ENCODE measurements around the gene INVS. TPM values are rescaled to one million over a fixed set of nuclear protein-coding genes. Genes with fewer than 3 reads are reported as not detected.

INVS gene
- total and polyA plus RNA-seq, 3 donors from 2014 or later = 13.3 to 37.1 (median 31.7) TPM

DNA sequence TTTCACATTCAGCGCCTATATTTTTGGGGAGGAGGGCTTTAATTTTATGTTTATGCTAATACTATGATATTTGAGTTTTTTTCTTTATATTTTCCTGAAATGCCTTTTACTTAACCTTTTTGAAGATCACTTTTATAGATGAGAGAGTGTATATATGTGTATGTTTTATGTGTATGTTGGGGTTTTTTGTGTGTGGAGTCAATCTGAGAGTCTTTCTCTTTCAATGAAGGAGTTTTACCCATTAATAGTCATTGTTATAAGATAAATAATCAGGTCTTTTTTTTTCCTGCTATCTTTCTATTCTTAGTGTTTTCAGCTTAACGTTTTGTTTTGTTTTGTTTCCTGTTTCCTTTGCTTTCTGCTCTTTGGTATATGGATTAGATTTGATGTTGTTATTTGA lies 141.5 kb downstream of the INVS start:
- 80 to 91% methylated on average over 2 of the region's 2 CpGs for WGBS, 2 donors
- TF ChIP-seq POLR2A (IDR thresholded peaks at IDR 0.05) = no peak
- TF ChIP-seq, protein P1, sequence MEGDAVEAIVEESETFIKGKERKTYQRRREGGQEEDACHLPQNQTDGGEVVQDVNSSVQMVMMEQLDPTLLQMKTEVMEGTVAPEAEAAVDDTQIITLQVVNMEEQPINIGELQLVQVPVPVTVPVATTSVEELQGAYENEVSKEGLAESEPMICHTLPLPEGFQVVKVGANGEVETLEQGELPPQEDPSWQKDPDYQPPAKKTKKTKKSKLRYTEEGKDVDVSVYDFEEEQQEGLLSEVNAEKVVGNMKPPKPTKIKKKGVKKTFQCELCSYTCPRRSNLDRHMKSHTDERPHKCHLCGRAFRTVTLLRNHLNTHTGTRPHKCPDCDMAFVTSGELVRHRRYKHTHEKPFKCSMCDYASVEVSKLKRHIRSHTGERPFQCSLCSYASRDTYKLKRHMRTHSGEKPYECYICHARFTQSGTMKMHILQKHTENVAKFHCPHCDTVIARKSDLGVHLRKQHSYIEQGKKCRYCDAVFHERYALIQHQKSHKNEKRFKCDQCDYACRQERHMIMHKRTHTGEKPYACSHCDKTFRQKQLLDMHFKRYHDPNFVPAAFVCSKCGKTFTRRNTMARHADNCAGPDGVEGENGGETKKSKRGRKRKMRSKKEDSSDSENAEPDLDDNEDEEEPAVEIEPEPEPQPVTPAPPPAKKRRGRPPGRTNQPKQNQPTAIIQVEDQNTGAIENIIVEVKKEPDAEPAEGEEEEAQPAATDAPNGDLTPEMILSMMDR (IDR thresholded peaks at IDR 0.05) = no peak
- H3K4me3 ChIP-seq = no peak overlapping the region
- H3K9me3 ChIP-seq = no peaks in the 10 kb centered on the region
- intact Hi-C loops (cut with DNase I; ENCODE audit: low total_unique reads) = no loop called here
- H3K4me1 ChIP-seq = no peaks in the 10 kb centered on the region
- no peaks in the 10 kb centered on the region for H3K27me3 ChIP-seq
- no peaks in the 10 kb centered on the region for H3K36me3 ChIP-seq (ENCODE audit: low read depth, missing control alignments)
- DNase-seq = no peak
- no peak overlapping the region for H3K27ac ChIP-seq

DNA sequence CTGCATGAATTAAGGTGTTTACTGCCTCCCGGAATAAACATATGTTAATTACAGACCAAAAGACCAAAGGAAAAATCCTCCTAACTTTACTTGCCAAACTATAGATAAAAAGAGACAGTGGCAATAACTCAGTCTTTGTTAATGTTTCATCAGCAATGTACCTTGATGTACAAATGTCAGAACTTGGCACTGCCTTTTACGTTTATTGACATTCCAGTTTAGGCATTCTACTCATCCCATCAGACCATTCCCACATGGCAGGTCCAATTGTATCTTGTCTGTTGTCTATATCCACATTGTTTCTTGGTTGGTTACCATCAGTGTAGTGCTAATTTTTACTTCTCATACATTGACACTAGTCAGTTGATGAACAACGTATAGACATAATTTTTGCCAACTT lies 168.2 kb downstream of the INVS start:
- Histone ChIP-seq H3K27ac (no peak overlapping the region), H3K27me3 (no peaks in the 10 kb centered on the region), H3K4me3 (no peak overlapping the region), H3K4me1 (no peaks in the 10 kb centered on the region), H3K9me3 (no peaks in the 10 kb centered on the region), H3K36me3 (ENCODE audit: low read depth, missing control alignments) (no peaks in the 10 kb centered on the region)
- TF ChIP-seq POLR2A (IDR thresholded peaks at IDR 0.05) = no peak
- TF ChIP-seq, protein P1 (IDR thresholded peaks at IDR 0.05) = no peak
- intact Hi-C loops (cut with DNase I; ENCODE audit: low total_unique reads) = no loop called here
- 93 to 98% methylated on average over 3 of the region's 3 CpGs for WGBS, 2 donors
- no peak for DNase-seq

DNA sequence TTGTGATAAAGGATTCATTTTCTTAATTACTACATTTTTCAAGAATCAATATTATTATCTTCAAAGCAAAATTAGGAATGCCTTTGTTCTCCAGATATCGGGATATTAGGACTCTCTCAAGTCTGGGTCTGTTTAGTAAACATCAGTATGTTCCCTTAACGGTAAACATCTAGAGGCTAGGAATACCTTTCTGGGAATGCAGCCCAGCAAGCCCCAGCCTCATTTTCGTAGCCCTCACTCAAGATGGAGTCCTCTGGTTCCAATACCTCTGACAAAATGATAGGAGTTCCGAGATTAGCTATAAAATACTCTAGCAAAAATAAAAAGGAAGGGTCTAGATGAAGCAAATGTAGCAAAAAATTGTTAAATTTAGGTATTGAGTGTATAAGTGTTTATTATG lies 169.2 kb downstream of the INVS start:
- H3K9me3 ChIP-seq = no peaks in the 10 kb centered on the region
- no peak overlapping the region for H3K4me3 ChIP-seq
- DNase-seq = no peak
- WGBS, 2 donors = 93 to 94% methylated on average over 4 of the region's 4 CpGs
- no peaks in the 10 kb centered on the region for H3K36me3 ChIP-seq (ENCODE audit: low read depth, missing control alignments)
- intact Hi-C loops (cut with DNase I; ENCODE audit: low total_unique reads) = no loop called here
- no peaks in the 10 kb centered on the region for H3K4me1 ChIP-seq
- no peaks in the 10 kb centered on the region for H3K27me3 ChIP-seq
- no peak overlapping the region for H3K27ac ChIP-seq
- TF ChIP-seq POLR2A (IDR thresholded peaks at IDR 0.05) = no peak
- TF ChIP-seq, protein P1 (IDR thresholded peaks at IDR 0.05) = no peak

DNA sequence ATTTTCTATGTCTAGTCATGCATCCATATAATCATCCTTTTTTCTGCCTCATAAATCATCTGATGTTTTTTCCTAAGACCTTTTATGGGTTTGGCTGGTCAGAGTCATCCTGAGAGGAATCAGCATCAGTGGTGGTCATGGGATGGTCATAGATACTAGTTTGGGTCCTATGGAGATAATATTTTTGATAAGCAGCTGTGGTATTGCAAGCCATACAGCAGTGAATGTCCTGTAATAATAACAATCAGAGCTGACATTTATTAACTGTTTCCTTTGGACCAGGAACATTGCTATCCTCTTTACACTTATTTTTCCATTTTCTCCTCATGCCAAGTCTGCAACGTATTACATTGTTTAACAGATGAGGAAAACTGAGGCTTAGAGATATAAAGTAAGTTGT lies 170.6 kb downstream of the INVS start:
- intact Hi-C loops (cut with DNase I; ENCODE audit: low total_unique reads) = no loop called here
- Histone ChIP-seq H3K27me3 (no peaks in the 10 kb centered on the region), H3K4me3 (no peak overlapping the region), H3K27ac (no peak overlapping the region), H3K36me3 (ENCODE audit: low read depth, missing control alignments) (no peaks in the 10 kb centered on the region), H3K4me1 (no peaks in the 10 kb centered on the region), H3K9me3 (no peaks in the 10 kb centered on the region)
- TF ChIP-seq, protein P1 (IDR thresholded peaks at IDR 0.05) = no peak
- no peak for TF ChIP-seq POLR2A (IDR thresholded peaks at IDR 0.05)
- 94 to 97% methylated on average over 1 of the region's 1 CpG for WGBS, 2 donors
- no peak for DNase-seq

DNA sequence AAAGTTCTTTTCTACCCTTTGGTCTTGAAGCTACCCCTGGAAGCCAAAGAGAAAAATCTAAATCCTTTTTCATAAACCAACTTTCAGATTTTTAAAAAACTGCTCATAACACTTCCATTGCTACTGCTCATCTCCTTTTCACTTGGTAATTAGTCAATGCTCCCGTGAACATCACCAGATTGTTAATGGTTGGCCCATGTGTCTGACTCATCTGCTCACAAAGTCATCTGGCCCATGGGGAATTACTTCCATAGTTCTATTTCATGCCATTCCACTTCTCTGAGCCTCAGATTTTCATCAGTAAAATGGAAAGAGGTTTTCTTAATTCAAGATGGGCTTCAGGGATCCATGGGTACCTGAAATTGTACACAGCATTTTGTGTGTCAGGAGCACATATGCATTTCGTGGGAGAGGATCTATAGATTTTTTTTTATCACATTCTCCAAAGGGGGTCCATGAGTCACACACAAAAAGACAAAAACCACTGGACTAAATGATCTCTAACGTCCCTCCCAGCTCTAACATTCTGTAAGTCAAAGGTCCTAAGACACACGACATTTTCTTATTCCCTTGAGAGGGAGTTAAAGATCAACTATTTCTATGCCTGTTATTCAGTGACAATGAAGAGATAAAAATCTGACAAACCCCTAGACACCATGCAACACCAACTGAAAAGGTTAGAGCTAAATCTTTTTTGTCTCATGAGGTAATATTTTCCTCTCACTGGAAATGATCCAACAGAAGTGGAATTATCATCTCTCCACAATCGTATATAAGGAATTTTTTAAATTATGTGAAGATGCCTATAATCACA lies 178.3 kb downstream of the INVS start:
- 80 to 84% methylated on average over 5 of the region's 5 CpGs for WGBS, 2 donors

More for the DNA sequence above, 178.3 kb downstream of the INVS start:
- DNase-seq = no peak
- no peaks in the 10 kb centered on the region for H3K4me1 ChIP-seq
- intact Hi-C loops (cut with DNase I; ENCODE audit: low total_unique reads) = no loop called here
- no peaks in the 10 kb centered on the region for H3K36me3 ChIP-seq (ENCODE audit: low read depth, missing control alignments)
- H3K27ac ChIP-seq = no peak overlapping the region
- no peak overlapping the region for H3K4me3 ChIP-seq
- H3K27me3 ChIP-seq = no peaks in the 10 kb centered on the region
- no peaks in the 10 kb centered on the region for H3K9me3 ChIP-seq
- TF ChIP-seq, protein P1 (IDR thresholded peaks at IDR 0.05) = no peak
- TF ChIP-seq POLR2A (IDR thresholded peaks at IDR 0.05) = no peak

Data from testis (tissue), 3 donors.